K562 (cell line): ENCODE measurements around the gene CRY2. TPM values are rescaled to one million over a fixed set of nuclear protein-coding genes. Genes with fewer than 3 reads are reported as not detected.

Experiments used
- ATF7 ChIP-seq: fragments of 450-650 bp; IDR thresholded peaks from 2 replicates; pipeline ENCODE4 v1.7.1; 2014; ENCODE audit warnings: mild to moderate bottlenecking, moderate library complexity
- BHLHE40 ChIP-seq: IDR thresholded peaks from 2 replicates; pipeline ENCODE4 v1.6.1; 2011; ENCODE audit warnings: low read length, improper control_type of control experiment
- CBFB ChIP-seq: sonication (generic); formaldehyde crosslinking; IDR thresholded peaks from 2 replicates; pipeline ENCODE4 v1.4.0; 2020; ENCODE audit warnings: mild to moderate bottlenecking, missing genetic modification reagents
- EP300 ChIP-seq: IDR thresholded peaks from 2 replicates; pipeline ENCODE4 v1.6.1; 2012; ENCODE audit warnings: low read length, improper control_type of control experiment
- HMBOX1 ChIP-seq: sonication (generic); IDR thresholded peaks from 2 replicates; pipeline ENCODE4 v1.6.1; 2016
- JUN ChIP-seq, 2 experiments: sonication (generic) in 1 of 2; formaldehyde crosslinking in 1 of 2; IDR thresholded peaks; 2 replicates each; pipeline versions ENCODE4 v1.6.1 to v1.8.0; 2012 to 2022; ENCODE audit warnings: borderline replicate concordance in 2 of 2, mild to moderate bottlenecking in 2 of 2, improper control_type of control experiment in 1 of 2, low read depth in 1 of 2, low read length in 1 of 2, missing genetic modification reagents in 1 of 2
- MAFG ChIP-seq: fragments of 450-650 bp; conservative IDR thresholded peaks from 2 replicates; pipeline ENCODE4 v1.6.1; 2016; ENCODE audit warnings: missing genetic modification characterization, missing compliant biosample characterization
- MEF2A ChIP-seq: IDR thresholded peaks from 2 replicates; pipeline ENCODE4 v1.6.1; 2011; ENCODE audit warnings: low read depth, mild to moderate bottlenecking, low read length, moderate library complexity; ENCODE audit not compliant: control insufficient read depth
- RBM14 ChIP-seq: fragments of 200-400 bp; formaldehyde crosslinking; IDR thresholded peaks from 2 replicates; pipeline ENCODE4 v1.6.1; 2018; ENCODE audit warnings: low read depth, mild to moderate bottlenecking, low read length, moderate library complexity, borderline replicate concordance; ENCODE audit not compliant: insufficient read depth
- RNF2 ChIP-seq: sonication (generic); IDR thresholded peaks from 2 replicates; pipeline ENCODE4 v1.6.1; 2016
- SNIP1 ChIP-seq: fragments of 450-650 bp; IDR thresholded peaks from 2 replicates; pipeline ENCODE4 v1.7.1; 2017; ENCODE audit warnings: low read depth, mild to moderate bottlenecking
- ZBTB12 ChIP-seq: fragments of 250-450 bp; sonication (Bioruptor Pico); IDR thresholded peaks from 2 replicates; pipeline ENCODE4 v1.4.0; 2020
- ZBTB26 ChIP-seq: fragments of 450-650 bp; formaldehyde crosslinking; IDR thresholded peaks from 2 replicates; pipeline ENCODE4 v1.4.0; 2022; ENCODE audit warnings: missing genetic modification characterization
- ZNF175 ChIP-seq: fragments of 200-800 bp; sonication (Bioruptor generic); IDR thresholded peaks from 2 replicates; pipeline ENCODE4 v1.6.1; 2016; ENCODE audit warnings: low read depth, mild to moderate bottlenecking, missing genetic modification characterization, missing compliant biosample characterization
- ZNF589 ChIP-seq: fragments of 200-800 bp; sonication (Bioruptor generic); IDR thresholded peaks from 2 replicates; pipeline ENCODE4 v1.6.1; 2016; ENCODE audit warnings: low read depth, missing genetic modification characterization, missing compliant biosample characterization
- ZNF707 ChIP-seq: fragments of 250-450 bp; sonication (Bioruptor Pico); conservative IDR thresholded peaks from 2 replicates; pipeline ENCODE4 v1.8.0; 2022; ENCODE audit warnings: inconsistent platforms, mild to moderate bottlenecking, moderate library complexity
- polyA plus RNA-seq, 8 experiments: library from polyadenylated mRNA; depleted of rRNA in 4 of 8; stranded (reverse) in 5 of 8; unstranded in 3 of 8; fragments of >200 nt; fragmentation: Nextera tagmentation in 2 of 8; fragmentation: Illumina TruSeq in 1 of 8; extraction: Ambion mirVana in 2 of 8; extraction: Trizol in 1 of 8; gene quantifications; 2 replicates each; pipeline versions ENCODE4 v1.2.1 to v1.2.3, GENCODE V29; 2011 to 2014; ENCODE audit warnings: inconsistent platforms in 1 of 8, missing spikeins in 1 of 8
- total RNA-seq, 7 experiments: library from RNA; depleted of rRNA in 6 of 7; stranded (reverse); fragments of >200 nt in 6 of 7; fragmentation: Illumina TruSeq in 2 of 7; extraction: Trizol in 2 of 7; gene quantifications; 2 replicates each; pipeline versions ENCODE4 v1.2.1 to v1.2.3, GENCODE V29; 2011 to 2021; ENCODE audit warnings: low replicate concordance in 1 of 7

Gene CRY2
- total and polyA plus RNA-seq, 9 of the 15 experiments (the other 6 are each of a cell fraction or from before 2014, with no cell fraction given): 2.3 to 23.9 (median 14.8) TPM

- TF ChIP-seq ZNF707 (CRISPR knock-in tag): no peak
- TF ChIP-seq ZBTB12 (CRISPR knock-in tag): no peak
- 0 out of 2 replicates have a peak, but pooled peaks have one; percentile 57 for TF ChIP-seq MEF2A
- peak; percentile 77 for TF ChIP-seq EP300
- peak; percentile 95 for TF ChIP-seq JUN (IDR thresholded peaks at IDR 0.05; ENCODE audit: borderline replicate concordance, low read depth, low read length)
- no peak for TF ChIP-seq JUN (CRISPR knock-in tag; IDR thresholded peaks at IDR 0.05; ENCODE audit: borderline replicate concordance)
- 0 out of 2 replicates have a peak, but pooled peaks have one; percentile 36 for TF ChIP-seq RNF2
- no peak for TF ChIP-seq ZBTB26
- TF ChIP-seq ATF7: peak; percentile 68
- TF ChIP-seq ZNF589: peak; percentile 76; the same call in 1 of the 2 replicates
- TF ChIP-seq MAFG (tag): peak; percentile 58
- TF ChIP-seq ZNF175: peak; percentile 75; the same call in 1 of the 2 replicates
- TF ChIP-seq HMBOX1: peak; percentile 51; the same call in 1 of the 2 replicates
- no peak for TF ChIP-seq SNIP1
- TF ChIP-seq BHLHE40: peak; percentile 79
- TF ChIP-seq CBFB (CRISPR knock-in tag): no peak
- TF ChIP-seq RBM14: no peak
Measured at GRCh38 chr11:45879803-45880686, 32.8 kb downstream of the CRY2 start (continued).
